ENCODE measurements around the gene EEF2K. TPM values are rescaled to one million over a fixed set of nuclear protein-coding genes. Genes with fewer than 3 reads are reported as not detected.

EEF2K gene
- total RNA-seq, 2 experiments from 2014 or later: 10.1 to 13.2 TPM

GRCh38 chr16:22219389-22220068, 13.5 kb downstream of the EEF2K start:
- H3K9me3 Mint-ChIP-seq: no peaks in the 10 kb centered on the region
- CTCF ChIA-PET: interaction anchor here (1.4 kb wide), 1 partner anchor 24 kb away, joined by 3 read pairs; no protein-coding TSS in a partner anchor
- no peaks in the 10 kb centered on the region for H3K9me3 ChIP-seq (ENCODE audit: control insufficient read depth in 1 of 2, insufficient read depth in 1 of 2, low read length in 2 of 2)
- no peak overlapping the region for H3K4me3 ChIP-seq (ENCODE audit: low read length)
- peaks cover 14% of the 10 kb centered on the region for H3K36me3 Mint-ChIP-seq (ENCODE audit: low read depth)
- H3K27ac Mint-ChIP-seq: no peak overlapping the region
- intact Hi-C loops (cut with DNase I, micrococcal nuclease): no loop called here
- POLR2A ChIA-PET: interaction anchor here (0.6 kb wide), 1 partner anchor 30 kb away, joined by 3 read pairs; no protein-coding TSS in a partner anchor
- H3K36me3 ChIP-seq (ENCODE audit: insufficient read depth, low read length): no peaks in the 10 kb centered on the region
- no peak for ATAC-seq (ENCODE audit: poor library complexity)
- TF ChIP-seq CTCF (IDR thresholded peaks at IDR 0.05): no peak
- DNase-seq: no peak
- H3K27me3 ChIP-seq (ENCODE audit: control insufficient read depth in 1 of 2, insufficient read depth in 2 of 2, low read length in 2 of 2): no peaks in the 10 kb centered on the region
- no peak overlapping the region for H3K4me3 Mint-ChIP-seq
- H3K4me1 ChIP-seq (ENCODE audit: insufficient read depth, low read length): no peaks in the 10 kb centered on the region
- H3K27me3 Mint-ChIP-seq: no peaks in the 10 kb centered on the region
- peaks cover 5% of the 10 kb centered on the region for H3K4me1 Mint-ChIP-seq (ENCODE audit: low read depth)
- H3K27ac ChIP-seq (ENCODE audit: low read depth in 1 of 2, low read length in 2 of 2): no peak overlapping the region

DNA sequence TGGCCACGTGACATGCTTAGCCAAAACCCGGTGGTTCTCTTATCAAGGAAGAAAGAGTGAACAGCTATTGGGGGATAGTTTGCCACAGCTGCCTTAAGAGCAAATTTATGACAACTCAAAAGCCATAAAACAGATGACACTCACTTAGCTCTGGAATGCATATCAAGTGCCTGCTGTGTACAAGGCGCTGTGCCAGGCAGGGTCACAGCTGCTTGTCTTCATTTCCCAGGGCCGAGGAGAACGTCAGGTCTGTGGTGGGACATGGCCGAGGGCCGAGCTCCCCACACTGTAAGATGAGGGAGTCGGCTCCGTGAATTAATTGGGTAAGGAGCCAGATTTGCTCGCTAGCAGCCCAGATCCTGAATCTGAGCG, 14.0 kb downstream of the EEF2K start:
- Histone ChIP-seq H3K27me3 (ENCODE audit: control insufficient read depth in 1 of 2, insufficient read depth in 2 of 2, low read length in 2 of 2) (no peaks in the 10 kb centered on the region), H3K9me3 (ENCODE audit: control insufficient read depth in 1 of 2, insufficient read depth in 1 of 2, low read length in 2 of 2) (no peaks in the 10 kb centered on the region), H3K4me1 (ENCODE audit: insufficient read depth, low read length) (no peaks in the 10 kb centered on the region), H3K27ac (ENCODE audit: low read depth in 1 of 2, low read length in 2 of 2) (no peak overlapping the region), H3K36me3 (ENCODE audit: insufficient read depth, low read length) (no peaks in the 10 kb centered on the region), H3K4me3 (ENCODE audit: low read length) (no peak overlapping the region)
- intact Hi-C loops (cut with DNase I, micrococcal nuclease): no loop called here
- Mint-ChIP-seq H3K27ac (no peak overlapping the region), H3K4me3 (no peak overlapping the region), H3K9me3 (no peaks in the 10 kb centered on the region), H3K36me3 (ENCODE audit: low read depth) (peaks cover 12% of the 10 kb centered on the region), H3K4me1 (ENCODE audit: low read depth) (peaks cover 5% of the 10 kb centered on the region), H3K27me3 (no peaks in the 10 kb centered on the region)
- CTCF ChIA-PET: interaction anchor here (0.6 to 1.4 kb wide), 2 partner anchors 25 to 79 kb away, joined by 3 read pairs; no protein-coding TSS in a partner anchor
- DNase-seq (no peak), ATAC-seq (ENCODE audit: poor library complexity) (no peak)
- POLR2A ChIA-PET: no interaction called here
- TF ChIP-seq CTCF (IDR thresholded peaks at IDR 0.05): no peak

GRCh38 chr16:22220714-22221113, 14.6 kb downstream of the EEF2K start:
- Mint-ChIP-seq H3K36me3 (ENCODE audit: low read depth) (peaks cover 12% of the 10 kb centered on the region), H3K27me3 (no peaks in the 10 kb centered on the region), H3K27ac (no peak overlapping the region), H3K9me3 (no peaks in the 10 kb centered on the region), H3K4me1 (ENCODE audit: low read depth) (peaks cover 5% of the 10 kb centered on the region), H3K4me3 (no peak overlapping the region)
- no peaks in the 10 kb centered on the region for H3K9me3 ChIP-seq (ENCODE audit: control insufficient read depth in 1 of 2, insufficient read depth in 1 of 2, low read length in 2 of 2)
- no peak for ATAC-seq (ENCODE audit: poor library complexity)
- CTCF ChIA-PET: interaction anchor here (0.6 to 1.4 kb wide), 2 partner anchors 26 to 79 kb away, joined by 3 read pairs; no protein-coding TSS in a partner anchor
- intact Hi-C loops (cut with DNase I, micrococcal nuclease): no loop called here
- no peak for DNase-seq
- no peak overlapping the region for H3K27ac ChIP-seq (ENCODE audit: low read depth in 1 of 2, low read length in 2 of 2)
- no peaks in the 10 kb centered on the region for H3K27me3 ChIP-seq (ENCODE audit: control insufficient read depth in 1 of 2, insufficient read depth in 2 of 2, low read length in 2 of 2)
- no peak overlapping the region for H3K4me3 ChIP-seq (ENCODE audit: low read length)
- no peak for TF ChIP-seq CTCF (IDR thresholded peaks at IDR 0.05)
- POLR2A ChIA-PET: interaction anchor here (0.6 kb wide), 1 partner anchor 33 kb away, joined by 3 read pairs; no protein-coding TSS in a partner anchor
- H3K36me3 ChIP-seq (ENCODE audit: insufficient read depth, low read length): no peaks in the 10 kb centered on the region
- H3K4me1 ChIP-seq (ENCODE audit: insufficient read depth, low read length): no peaks in the 10 kb centered on the region
